GM12874 (cell line): ENCODE measurements around the gene NR1I2.

Source experiments
- TF ChIP-seq, protein P1 (sequence below): IDR thresholded peaks from 2 replicates; pipeline ENCODE4 v1.5.1; 2011; ENCODE audit warnings: low read depth, mild to moderate bottlenecking, control low read depth, low read length, moderate library complexity; ENCODE audit not compliant: insufficient read depth

NR1I2 gene

DNA sequence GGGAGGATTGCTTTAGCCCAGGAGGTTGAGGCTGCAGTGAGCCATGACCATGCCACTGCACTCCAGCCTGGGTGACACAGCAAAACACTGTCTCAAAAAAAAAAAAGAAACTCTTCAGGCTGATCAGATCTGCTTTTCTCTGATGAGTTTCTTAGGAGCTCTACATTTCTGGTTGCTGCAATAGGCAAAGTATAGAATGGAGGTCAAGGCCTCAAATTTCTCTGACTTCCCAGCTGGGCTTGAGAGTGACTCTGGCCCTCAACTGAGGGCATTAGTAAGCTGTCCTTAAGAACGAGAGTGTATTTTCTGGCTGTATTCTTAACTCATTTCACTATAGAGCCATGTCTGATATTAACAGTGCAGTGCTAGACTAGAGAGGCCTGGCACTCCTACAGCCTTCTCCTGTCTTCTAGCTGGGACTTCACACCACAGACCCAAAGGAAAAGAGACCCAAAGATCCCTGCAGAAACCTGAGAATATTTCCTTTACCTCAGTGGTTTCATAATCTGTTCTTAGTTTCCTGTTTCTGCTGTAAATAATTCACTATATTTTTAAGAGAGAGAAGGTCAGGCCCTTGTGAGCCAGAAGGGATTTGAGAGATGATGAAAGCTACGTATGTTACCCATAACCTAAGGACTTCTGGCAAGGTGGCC, 2.0 kb upstream of the NR1I2 start:
- TF ChIP-seq, protein P1, sequence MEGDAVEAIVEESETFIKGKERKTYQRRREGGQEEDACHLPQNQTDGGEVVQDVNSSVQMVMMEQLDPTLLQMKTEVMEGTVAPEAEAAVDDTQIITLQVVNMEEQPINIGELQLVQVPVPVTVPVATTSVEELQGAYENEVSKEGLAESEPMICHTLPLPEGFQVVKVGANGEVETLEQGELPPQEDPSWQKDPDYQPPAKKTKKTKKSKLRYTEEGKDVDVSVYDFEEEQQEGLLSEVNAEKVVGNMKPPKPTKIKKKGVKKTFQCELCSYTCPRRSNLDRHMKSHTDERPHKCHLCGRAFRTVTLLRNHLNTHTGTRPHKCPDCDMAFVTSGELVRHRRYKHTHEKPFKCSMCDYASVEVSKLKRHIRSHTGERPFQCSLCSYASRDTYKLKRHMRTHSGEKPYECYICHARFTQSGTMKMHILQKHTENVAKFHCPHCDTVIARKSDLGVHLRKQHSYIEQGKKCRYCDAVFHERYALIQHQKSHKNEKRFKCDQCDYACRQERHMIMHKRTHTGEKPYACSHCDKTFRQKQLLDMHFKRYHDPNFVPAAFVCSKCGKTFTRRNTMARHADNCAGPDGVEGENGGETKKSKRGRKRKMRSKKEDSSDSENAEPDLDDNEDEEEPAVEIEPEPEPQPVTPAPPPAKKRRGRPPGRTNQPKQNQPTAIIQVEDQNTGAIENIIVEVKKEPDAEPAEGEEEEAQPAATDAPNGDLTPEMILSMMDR = no peak

DNA sequence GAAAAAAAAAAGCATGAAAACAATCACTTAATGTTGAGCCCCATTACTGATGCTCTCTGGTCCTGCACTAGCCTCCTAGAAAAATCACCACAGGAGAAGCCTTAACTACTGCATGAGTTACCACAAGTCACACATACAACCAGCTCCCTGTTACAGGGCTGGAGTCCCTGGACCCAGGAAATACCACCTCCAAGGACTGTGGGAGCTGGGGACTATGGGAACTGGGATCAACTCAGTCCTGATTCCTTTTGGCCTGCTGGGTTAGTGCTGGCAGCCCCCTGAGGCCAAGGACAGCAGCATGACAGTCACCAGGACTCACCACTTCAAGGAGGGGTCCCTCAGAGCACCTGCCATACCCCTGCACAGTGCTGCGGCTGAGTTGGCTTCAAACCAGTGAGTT, 559 bp downstream of the NR1I2 start:
- TF ChIP-seq, protein P1 = no peak

DNA sequence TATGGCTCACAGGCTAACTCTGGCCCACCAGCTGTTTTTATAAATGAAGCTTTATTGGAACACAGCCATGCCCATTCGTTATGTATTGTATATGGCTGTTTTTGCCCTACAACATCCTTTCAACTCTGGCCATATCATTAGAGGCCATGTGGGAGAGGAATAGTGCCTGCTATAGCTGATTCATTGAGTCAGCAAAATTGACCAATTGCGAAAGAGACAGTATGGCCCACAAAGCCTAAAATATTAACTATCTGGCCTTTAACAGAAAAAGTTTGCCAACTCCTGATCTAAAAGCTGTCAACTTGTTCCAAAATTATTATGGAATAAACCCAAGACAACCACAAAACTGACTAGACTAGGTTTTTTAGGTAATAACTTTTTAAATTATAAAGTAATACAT, 1.4 kb downstream of the NR1I2 start:
- TF ChIP-seq, protein P1 = no peak

DNA sequence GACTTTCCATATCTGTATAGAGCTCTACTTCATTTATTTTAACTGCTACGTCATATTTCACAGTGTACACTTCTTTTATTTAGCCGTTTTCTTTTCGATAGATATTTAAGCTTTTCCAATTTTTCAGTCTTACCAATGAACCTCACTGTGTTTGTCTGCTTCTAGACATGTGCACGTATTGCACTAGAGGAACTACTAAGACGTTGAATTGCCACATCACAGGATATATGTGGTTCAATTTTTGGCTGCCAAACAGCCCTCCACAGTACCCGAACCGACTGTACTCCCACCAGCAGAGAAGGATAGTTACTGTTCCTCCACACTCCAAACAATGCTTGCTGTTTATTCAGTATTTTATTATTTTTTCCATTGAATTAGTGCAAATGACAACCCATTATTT, 2.0 kb downstream of the NR1I2 start:
- TF ChIP-seq, protein P1 = no peak

DNA sequence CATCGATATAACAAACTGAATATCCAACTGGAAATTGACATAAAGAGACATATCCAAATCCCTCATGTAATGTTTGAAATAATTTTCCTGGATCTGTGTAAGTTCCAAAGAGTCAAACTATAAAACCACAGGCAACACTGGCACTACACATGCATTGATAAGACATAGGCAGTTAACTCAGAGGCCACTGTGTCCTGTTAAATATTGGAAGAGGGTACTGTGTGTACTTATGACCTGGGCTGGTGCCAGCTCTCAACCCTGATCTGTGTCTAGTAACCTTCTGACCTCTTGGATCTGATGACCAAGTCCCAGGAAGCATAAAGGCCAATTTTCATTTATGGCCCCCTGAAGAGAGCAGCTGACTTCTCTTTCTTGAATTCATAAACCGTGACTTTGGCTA, 4.5 kb downstream of the NR1I2 start:
- TF ChIP-seq, protein P1 = no peak

DNA sequence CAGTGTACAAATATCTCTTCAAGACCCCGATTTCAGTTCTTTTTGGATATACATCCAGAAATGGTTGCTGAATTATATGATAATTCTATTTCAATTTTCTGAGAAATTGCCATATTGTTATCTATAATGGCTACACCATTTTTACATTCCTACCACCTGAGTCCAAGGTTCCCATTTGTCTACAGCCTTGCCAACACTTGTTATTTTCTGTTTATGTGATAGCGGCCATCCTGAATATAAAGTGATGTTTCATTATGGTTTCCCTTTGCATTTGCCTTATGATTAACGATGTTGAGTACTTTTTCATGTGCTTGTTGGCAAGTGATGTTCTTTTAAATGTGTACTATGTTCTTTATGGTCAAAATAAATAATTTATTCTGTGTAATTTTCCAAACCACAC, 8.5 kb downstream of the NR1I2 start:
- TF ChIP-seq, protein P1 = no peak

DNA sequence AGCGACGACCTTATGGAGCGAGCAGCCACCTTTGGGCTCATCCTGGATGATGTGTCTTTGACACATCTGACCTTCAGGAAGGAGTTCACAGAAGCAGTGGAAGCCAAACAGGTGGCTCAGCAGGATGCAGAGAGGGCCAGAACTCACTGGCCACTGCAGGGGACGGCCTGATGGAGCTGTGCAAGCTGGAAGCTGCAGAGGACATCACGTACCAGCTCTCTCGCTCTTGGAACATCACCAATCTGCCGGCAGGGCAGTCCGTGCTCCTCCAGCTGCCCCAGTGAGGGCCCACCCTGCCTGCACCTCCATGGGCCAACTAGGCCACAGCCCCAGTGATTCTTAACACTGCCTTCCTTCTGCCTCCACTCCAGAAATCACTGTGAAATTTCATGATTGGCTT, 10.4 kb downstream of the NR1I2 start:
- TF ChIP-seq, protein P1 = no peak
